Aorta (tissue), 5 donors: ENCODE results near the gene RGS10. TPM values are rescaled to one million over a fixed set of nuclear protein-coding genes. Genes with fewer than 3 reads are reported as not detected.
A peak's percentile ranks its signal among the peaks of the same experiment; 100 is the strongest.

Experiments
- ATAC-seq: fragments of 200-7000 bp; cut with Tn5 transposase; one replicate; pipeline ENCODE4 v1.9.1; 2022; ENCODE audit warnings: moderate library complexity; ENCODE audit not compliant: low FRiP score
- DNase-seq, 2 donors: peaks; one replicate each; pipeline ENCODE4 v3.0.0-alpha.2; 2020
- H3K27ac ChIP-seq, 2 donors: one replicate each; pipeline ENCODE4 v1.5.1; 2013; ENCODE audit warnings: low read length in 2 of 2, mild to moderate bottlenecking in 2 of 2, moderate library complexity in 2 of 2, control low read depth in 1 of 2, inconsistent platforms in 1 of 2, low read depth in 1 of 2
- H3K27me3 ChIP-seq, 2 donors: one replicate each; pipeline ENCODE4 v1.6.1; 2013; ENCODE audit warnings: control low read depth in 1 of 2, low read length in 1 of 2, mild to moderate bottlenecking in 1 of 2, moderate library complexity in 1 of 2; ENCODE audit not compliant: insufficient read depth in 2 of 2, control insufficient read depth in 1 of 2
- H3K36me3 ChIP-seq, 2 donors: one replicate each; pipeline ENCODE4 v1.6.1; 2013; ENCODE audit warnings: control low read depth in 1 of 2, low read length in 1 of 2, mild to moderate bottlenecking in 1 of 2; ENCODE audit not compliant: insufficient read depth in 2 of 2, control insufficient read depth in 1 of 2
- H3K4me1 ChIP-seq, 2 donors: one replicate each; pipeline ENCODE4 v1.6.1; 2013; ENCODE audit warnings: low read length in 2 of 2, control low read depth in 1 of 2, mild to moderate bottlenecking in 1 of 2, moderate library complexity in 1 of 2; ENCODE audit not compliant: insufficient read depth in 2 of 2, control insufficient read depth in 1 of 2
- H3K4me3 ChIP-seq, 2 donors: one replicate each; pipeline ENCODE4 v1.5.1; 2013; ENCODE audit warnings: low read length in 2 of 2, control low read depth in 1 of 2, mild to moderate bottlenecking in 1 of 2
- H3K9me3 ChIP-seq: one replicate; pipeline ENCODE4 v1.6.1; 2013; ENCODE audit warnings: mild to moderate bottlenecking, low read length; ENCODE audit not compliant: control insufficient read depth
- WGBS, 2 donors: extraction: QIAGEN DNeasy Blood & Tissue Kit; methylation state at CpG; one replicate each; pipeline ENCODE4 v1.1.7; 2013; 5-methylcytosine and 5-hydroxymethylcytosine counted together
- intact Hi-C, 2 donors: fragments of 100-400 bp; cut with DNase I; formaldehyde crosslinking; loops; one replicate each; pipeline versions ENCODE4 v1.14.2 to v1.15.0; 2022
- polyA plus RNA-seq, 2 donors: library from polyadenylated mRNA; stranded (reverse); fragments of 200-250 nt; gene quantifications; one replicate each; pipeline ENCODE4 v1.2.3, GENCODE V29; 2013
- total RNA-seq, 2 donors: library from RNA; stranded (reverse); fragmentation: NEBNext Ultra II Directional; extraction: Animal tissue kit (Norgen Biotek cat#: 25700); gene quantifications; one replicate each; pipeline ENCODE4 v1.2.1, GENCODE V29; 2021
- donor health status: healthy with polysubstance abuse.
- donor health status: Bipolar disorder and iron deficiency.
- donor health status: DM: no; HTN: no; CAD: no.
- donor health status: DM: no; HTN: no; CAD: no.
- donor health status: DM: yes; HTN: yes; CAD: no.

RGS10 gene
- total and polyA plus RNA-seq, 4 donors, result 14.4 to 76.1 (median 39.5) TPM

- H3K4me3 ChIP-seq, result no peak overlapping the region
- WGBS, 2 donors, result 83% methylated on average over 21 of the region's 21 CpGs
- DNase-seq (peak in 1 of 2 donors; percentile 59), ATAC-seq (peak; percentile 37)
- H3K4me1 ChIP-seq, result no peaks in the 10 kb centered on the region
- no peaks in the 10 kb centered on the region for H3K9me3 ChIP-seq
- intact Hi-C loops, result no loop called here
- H3K36me3 ChIP-seq, result no peaks in the 10 kb centered on the region
- H3K27ac ChIP-seq, result no peak overlapping the region
- no peaks in the 10 kb centered on the region for H3K27me3 ChIP-seq
Observed at GRCh38 chr10:119516381-119517234, 25.9 kb downstream of the RGS10 start.

DNA sequence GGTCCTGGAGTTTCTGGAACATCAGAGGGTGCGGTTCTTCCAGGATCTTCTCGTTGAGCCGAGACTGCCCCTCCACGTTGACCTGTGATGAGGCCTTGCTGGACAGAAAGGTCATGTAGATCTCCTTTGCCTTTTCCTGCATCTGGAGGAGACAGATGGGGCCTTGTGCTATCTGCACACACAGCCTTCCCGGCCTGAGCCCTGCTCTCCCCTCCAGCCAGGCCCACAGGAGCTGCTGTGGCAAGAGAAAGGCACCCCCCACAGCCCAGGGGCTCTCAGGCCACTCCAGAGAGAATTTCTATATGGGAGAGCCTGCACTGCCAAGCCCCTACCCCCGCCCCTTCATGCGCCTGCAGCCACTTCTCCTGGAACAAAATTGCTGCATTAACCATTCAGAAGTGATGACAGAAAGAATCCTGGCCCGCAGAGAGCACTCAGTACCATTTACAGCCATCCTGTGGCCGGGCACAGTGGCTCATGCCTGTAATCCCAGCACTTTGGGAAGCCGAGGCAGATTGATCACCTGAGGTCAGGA, 26.9 kb downstream of the RGS10 start:
- H3K4me3 ChIP-seq, result no peak overlapping the region
- intact Hi-C loops, result no loop called here
- DNase-seq (no peak), ATAC-seq (no peak)
- no peak overlapping the region for H3K27ac ChIP-seq
- H3K4me1 ChIP-seq, result no peaks in the 10 kb centered on the region
- no peaks in the 10 kb centered on the region for H3K9me3 ChIP-seq
- no peaks in the 10 kb centered on the region for H3K36me3 ChIP-seq
- 90% methylated on average over 10 of the region's 10 CpGs for WGBS, 2 donors
- no peaks in the 10 kb centered on the region for H3K27me3 ChIP-seq

DNA sequence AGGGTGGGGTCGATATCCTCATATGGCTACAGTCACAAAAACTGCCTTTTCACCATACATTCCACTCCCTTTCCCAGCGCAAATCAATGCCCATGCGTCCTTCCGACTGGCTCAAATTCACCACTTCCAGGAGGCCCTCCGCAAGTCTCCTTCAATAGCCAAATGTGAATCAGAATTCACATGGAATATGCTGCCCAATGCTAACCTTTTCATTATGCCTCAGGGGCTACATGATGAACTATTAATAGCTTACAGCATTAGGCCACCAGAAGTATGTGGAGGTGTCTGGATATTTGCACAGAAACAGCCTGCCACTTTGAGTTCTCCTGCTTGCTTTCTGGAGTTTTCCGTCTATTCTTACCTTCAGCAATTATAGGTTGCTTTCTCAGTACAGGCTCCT, 27.7 kb downstream of the RGS10 start:
- intact Hi-C loops, result no loop called here
- Histone ChIP-seq H3K27me3 (no peaks in the 10 kb centered on the region), H3K27ac (no peak overlapping the region), H3K9me3 (no peaks in the 10 kb centered on the region), H3K4me3 (no peak overlapping the region), H3K4me1 (no peaks in the 10 kb centered on the region), H3K36me3 (no peaks in the 10 kb centered on the region)
- DNase-seq (no peak), ATAC-seq (no peak)
- 93 to 96% methylated on average over 6 of the region's 6 CpGs for WGBS, 2 donors

GRCh38 chr10:119511828-119512515, 30.5 kb downstream of the RGS10 start:
- Histone ChIP-seq H3K36me3 (no peaks in the 10 kb centered on the region), H3K27me3 (no peaks in the 10 kb centered on the region), H3K27ac (no peak overlapping the region), H3K9me3 (no peaks in the 10 kb centered on the region), H3K4me1 (no peaks in the 10 kb centered on the region), H3K4me3 (no peak overlapping the region)
- WGBS, 2 donors, result 81 to 88% methylated on average over 19 of the region's 19 CpGs
- intact Hi-C loops, result no loop called here
- peak in 1 of 2 donors; percentile 30 for DNase-seq
- no peak for ATAC-seq

DNA sequence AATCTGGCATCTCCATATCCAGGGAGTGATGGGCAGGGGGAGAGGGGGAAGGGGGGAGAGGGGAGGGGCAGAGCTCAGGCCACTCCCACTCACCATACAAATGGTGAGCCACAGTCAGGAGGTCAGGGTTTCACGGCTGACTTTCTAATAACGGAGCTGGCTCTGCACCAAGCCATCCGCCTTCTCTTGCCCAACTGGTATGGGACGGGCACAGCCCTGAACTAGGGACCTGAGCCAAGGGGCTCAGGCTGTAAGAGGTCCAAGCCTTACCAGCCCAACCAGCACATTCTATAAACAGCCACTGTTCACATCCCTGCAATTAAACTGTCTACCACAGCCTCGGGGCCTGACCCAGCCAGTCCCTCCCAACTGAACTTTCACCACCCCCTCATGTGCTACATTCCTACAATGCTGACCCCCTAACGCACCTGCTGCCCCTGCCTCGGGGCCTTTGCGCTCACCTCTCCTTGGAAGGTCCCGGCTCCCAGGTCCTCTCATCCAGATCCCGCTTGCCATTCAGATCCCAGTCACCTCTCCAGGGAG, 32.5 kb downstream of the RGS10 start:
- WGBS, 2 donors, result 43 to 47% methylated on average over 9 to 10 of the region's 10 CpGs
- no peaks in the 10 kb centered on the region for H3K36me3 ChIP-seq
- peak; percentile 78 to 84 for DNase-seq
- no peak overlapping the region for H3K4me3 ChIP-seq
- H3K4me1 ChIP-seq, result no peaks in the 10 kb centered on the region
- peak; percentile 56 for ATAC-seq
- no peak overlapping the region for H3K27ac ChIP-seq
- no peaks in the 10 kb centered on the region for H3K9me3 ChIP-seq
- no peaks in the 10 kb centered on the region for H3K27me3 ChIP-seq
- intact Hi-C loops, result no loop called here

DNA sequence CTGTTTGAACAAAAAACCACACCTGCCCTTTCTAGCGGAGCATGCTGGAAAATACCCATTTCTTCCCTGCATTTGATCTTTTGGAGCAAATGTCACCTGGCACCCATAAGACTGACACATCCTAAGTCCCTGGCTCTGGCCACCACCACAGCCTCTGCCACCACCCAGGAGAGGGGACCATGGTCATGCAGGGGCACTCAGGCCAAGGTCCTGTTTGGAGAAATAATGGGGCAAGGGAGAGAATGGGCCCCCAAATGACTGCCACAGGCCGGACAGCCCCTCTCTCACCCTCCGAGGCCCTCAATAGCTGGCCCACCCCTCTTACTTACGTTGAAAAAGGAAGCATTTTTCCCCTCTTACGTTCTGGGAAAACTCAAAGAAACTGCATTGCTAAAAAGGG, 35.4 kb downstream of the RGS10 start:
- H3K27ac ChIP-seq, result no peak overlapping the region
- intact Hi-C loops, result no loop called here
- DNase-seq (peak in 1 of 2 donors; percentile 37), ATAC-seq (no peak)
- H3K36me3 ChIP-seq, result no peaks in the 10 kb centered on the region
- no peaks in the 10 kb centered on the region for H3K27me3 ChIP-seq
- no peaks in the 10 kb centered on the region for H3K9me3 ChIP-seq
- H3K4me1 ChIP-seq, result no peaks in the 10 kb centered on the region
- H3K4me3 ChIP-seq, result no peak overlapping the region
- WGBS, 2 donors, result 83 to 97% methylated on average over 5 of the region's 5 CpGs

DNA sequence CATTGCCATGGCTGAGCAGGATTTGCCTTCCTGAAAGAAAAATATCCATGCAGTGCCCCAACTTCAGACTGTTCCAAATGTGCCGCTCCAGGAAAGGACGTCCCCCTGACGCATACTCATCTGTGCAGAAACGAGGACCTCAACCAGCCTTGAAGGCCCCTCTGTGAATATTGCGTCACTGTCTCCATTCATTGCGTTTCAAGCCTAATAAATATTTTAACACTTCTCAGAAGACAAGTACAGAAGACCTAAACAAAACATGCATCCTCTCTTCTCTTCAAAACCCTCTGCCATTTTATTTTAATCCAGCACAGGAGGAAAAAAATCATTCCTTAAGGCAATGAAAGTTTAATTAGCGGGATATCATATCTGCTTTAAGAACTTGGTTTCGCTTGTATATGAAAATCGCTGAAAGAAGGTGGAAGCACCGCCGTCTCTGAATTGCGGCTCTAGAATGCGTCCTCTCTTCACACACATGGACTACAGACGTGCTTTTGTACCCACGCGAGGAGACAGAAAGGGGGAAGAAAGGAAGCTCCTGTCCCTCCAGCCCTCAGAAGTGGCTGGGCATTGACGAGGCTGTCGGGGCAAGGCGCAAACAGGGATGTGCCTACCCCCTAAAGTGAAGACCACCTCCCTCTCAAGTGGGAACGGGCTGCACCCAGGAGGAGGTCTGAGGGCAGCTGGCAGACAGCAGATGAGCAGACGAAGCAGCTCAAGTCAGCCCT, 36.8 kb downstream of the RGS10 start:
- Histone ChIP-seq H3K27me3 (no peaks in the 10 kb centered on the region), H3K4me3 (no peak overlapping the region), H3K36me3 (no peaks in the 10 kb centered on the region), H3K9me3 (no peaks in the 10 kb centered on the region), H3K4me1 (no peaks in the 10 kb centered on the region), H3K27ac (no peak overlapping the region)
- no peak for ATAC-seq
- intact Hi-C loops, result no loop called here
- 91 to 94% methylated on average over 21 of the region's 21 CpGs for WGBS, 2 donors
- DNase-seq, result no peak

DNA sequence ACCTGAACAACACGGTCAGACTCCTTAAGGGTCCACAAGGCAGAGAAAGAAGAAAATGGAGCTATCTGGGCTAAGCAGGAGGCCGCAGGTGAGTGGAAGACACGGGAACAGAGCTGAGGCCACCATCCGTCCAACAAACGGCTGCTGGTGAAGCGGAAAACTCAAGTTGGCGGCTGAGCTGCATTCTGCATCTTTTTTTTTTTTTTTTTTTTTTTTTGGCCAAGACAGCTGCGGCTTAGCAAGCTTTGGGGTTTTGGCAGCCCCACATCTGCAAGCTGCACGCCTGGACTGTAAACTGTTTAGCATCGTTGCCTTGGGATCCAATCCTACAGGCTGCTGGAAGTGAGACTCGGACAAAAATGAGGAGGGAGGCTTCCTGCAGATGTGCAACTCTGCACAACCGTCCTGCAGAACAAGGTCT, 37.4 kb downstream of the RGS10 start:
- Histone ChIP-seq H3K27ac (no peak overlapping the region), H3K9me3 (no peaks in the 10 kb centered on the region), H3K36me3 (no peaks in the 10 kb centered on the region), H3K4me1 (no peaks in the 10 kb centered on the region), H3K4me3 (no peak overlapping the region), H3K27me3 (no peaks in the 10 kb centered on the region)
- DNase-seq, result no peak
- WGBS, 2 donors, result 89 to 91% methylated on average over 12 of the region's 12 CpGs
- ATAC-seq, result peak; percentile 23
- intact Hi-C loops, result no loop called here
